Right lobe of liver (tissue), 4 donors: ENCODE data around the gene CCDC33.

ENCODE experiments used
- POLR2A ChIP-seq: fragments of 450-650 bp; IDR thresholded peaks from one replicate; pipeline ENCODE4 v1.6.1; 2017; ENCODE audit warnings: antibody characterized with exemption, mild to moderate bottlenecking
- TF ChIP-seq, protein P1 (sequence below), 4 donors: fragments of 200-600 bp in 3 of 4; fragments of 450-650 bp in 1 of 4; IDR thresholded peaks; one replicate each; pipeline versions ENCODE4 v1.5.1 to v1.8.0; 2016 to 2022; ENCODE audit warnings: antibody characterized with exemption in 4 of 4, mild to moderate bottlenecking in 2 of 4
- donor health status: DM: no; HTN: no; CAD: no.
- donor health status: DM: no; HTN: no; CAD: no.
- donor health status: DM: no; HTN: yes; CAD: no.

DNA sequence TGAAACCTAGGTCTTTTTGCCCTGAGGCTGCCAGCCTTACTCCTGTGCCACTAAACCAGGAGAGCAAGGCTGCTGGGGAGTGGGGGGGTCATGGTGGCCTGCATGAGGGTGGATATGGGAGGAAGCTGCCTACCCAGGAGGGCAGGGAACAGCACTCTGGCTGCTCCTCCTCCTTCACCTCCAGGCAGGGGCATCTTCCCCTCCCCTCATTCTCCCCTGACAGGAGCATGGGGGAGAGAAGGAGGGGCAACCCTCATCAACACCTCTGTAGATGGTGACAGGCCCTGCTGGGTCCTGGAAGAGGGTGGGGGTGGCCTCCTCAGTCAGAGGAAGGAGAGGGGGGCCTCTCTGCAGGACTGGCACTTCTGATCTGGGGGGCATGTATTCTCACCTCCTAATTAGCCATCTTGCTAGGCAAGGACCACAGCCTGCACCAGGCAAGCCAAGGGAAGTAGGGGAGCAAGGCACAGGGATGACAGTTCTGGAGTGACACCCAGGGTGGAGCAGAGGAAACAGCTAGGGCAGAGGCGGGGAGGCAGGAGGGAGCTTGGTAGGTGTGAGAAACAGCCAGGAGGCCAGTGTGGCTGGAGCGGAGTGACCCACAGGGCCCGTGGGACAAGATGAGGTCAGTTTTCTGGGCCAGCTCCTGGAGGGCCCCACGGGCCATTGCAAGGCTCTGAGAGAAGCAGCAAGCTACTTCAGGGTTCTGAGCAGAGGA, 4.9 kb downstream of the CCDC33 start:
- TF ChIP-seq, protein P1, sequence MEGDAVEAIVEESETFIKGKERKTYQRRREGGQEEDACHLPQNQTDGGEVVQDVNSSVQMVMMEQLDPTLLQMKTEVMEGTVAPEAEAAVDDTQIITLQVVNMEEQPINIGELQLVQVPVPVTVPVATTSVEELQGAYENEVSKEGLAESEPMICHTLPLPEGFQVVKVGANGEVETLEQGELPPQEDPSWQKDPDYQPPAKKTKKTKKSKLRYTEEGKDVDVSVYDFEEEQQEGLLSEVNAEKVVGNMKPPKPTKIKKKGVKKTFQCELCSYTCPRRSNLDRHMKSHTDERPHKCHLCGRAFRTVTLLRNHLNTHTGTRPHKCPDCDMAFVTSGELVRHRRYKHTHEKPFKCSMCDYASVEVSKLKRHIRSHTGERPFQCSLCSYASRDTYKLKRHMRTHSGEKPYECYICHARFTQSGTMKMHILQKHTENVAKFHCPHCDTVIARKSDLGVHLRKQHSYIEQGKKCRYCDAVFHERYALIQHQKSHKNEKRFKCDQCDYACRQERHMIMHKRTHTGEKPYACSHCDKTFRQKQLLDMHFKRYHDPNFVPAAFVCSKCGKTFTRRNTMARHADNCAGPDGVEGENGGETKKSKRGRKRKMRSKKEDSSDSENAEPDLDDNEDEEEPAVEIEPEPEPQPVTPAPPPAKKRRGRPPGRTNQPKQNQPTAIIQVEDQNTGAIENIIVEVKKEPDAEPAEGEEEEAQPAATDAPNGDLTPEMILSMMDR (IDR thresholded peaks at IDR 0.05), result no peak
- no peak for TF ChIP-seq POLR2A
